Activated T-helper 17 cell treated with anti-CD3 and anti-CD28 coated beads, Interleukin-2, amount 50 U/mL, for 72 hours (primary cell): Measurements from ENCODE around the gene FBXO36. TPM values are rescaled to one million over a fixed set of nuclear protein-coding genes. Genes with fewer than 3 reads are reported as not detected.

Experiments
- ATAC-seq: fragments of 150-1000 bp; cut with Tn5 transposase; replicated peaks from 2 replicates; pipeline ENCODE4 v1.10.0; 2021; ENCODE audit warnings: mild to moderate bottlenecking, moderate library complexity
- H3K27ac Mint-ChIP-seq: one replicate; pipeline ENCODE4 v1.8.0; 2022; ENCODE audit warnings: mixed read lengths
- H3K27me3 Mint-ChIP-seq: one replicate; pipeline ENCODE4 v1.8.0; 2022; ENCODE audit warnings: mixed read lengths
- H3K36me3 Mint-ChIP-seq: one replicate; pipeline ENCODE4 v1.8.0; 2022; ENCODE audit warnings: low read depth, mild to moderate bottlenecking, mixed read lengths
- H3K4me1 Mint-ChIP-seq: one replicate; pipeline ENCODE4 v1.8.0; 2022; ENCODE audit warnings: mixed read lengths
- H3K4me3 Mint-ChIP-seq: one replicate; pipeline ENCODE4 v1.8.0; 2022; ENCODE audit warnings: mild to moderate bottlenecking, mixed read lengths
- H3K9me3 Mint-ChIP-seq: one replicate; pipeline ENCODE4 v1.8.0; 2022; ENCODE audit warnings: mixed read lengths
- total RNA-seq, 2 donors: library from RNA; stranded (reverse); gene quantifications; one replicate each; pipeline ENCODE4 v1.2.3, GENCODE V29; 2022

FBXO36 gene
- total RNA-seq, 2 donors from 2014 or later = 0.37 to 0.67 TPM

DNA sequence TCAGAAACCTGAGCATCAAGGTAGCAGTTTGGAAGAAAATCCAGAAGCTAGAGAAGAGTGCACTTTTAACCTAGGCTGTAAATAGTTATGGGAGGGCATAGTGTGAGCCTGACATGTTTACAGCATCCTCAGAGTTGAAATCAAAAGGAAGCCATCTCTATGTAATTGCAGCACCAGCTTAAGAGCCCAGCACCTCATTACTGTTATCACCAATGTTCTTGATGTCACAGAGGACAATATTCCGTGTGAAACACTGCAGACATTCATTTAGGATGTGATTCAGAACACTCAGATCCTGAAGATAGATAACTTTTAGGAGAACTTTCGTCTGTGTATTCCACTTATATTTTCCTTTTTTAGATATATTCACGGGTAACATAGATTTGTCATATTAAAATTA, 48.1 kb downstream of the FBXO36 start:
- H3K4me3 Mint-ChIP-seq = no peak overlapping the region
- no peak for ATAC-seq
- H3K27me3 Mint-ChIP-seq = no peaks in the 10 kb centered on the region
- no peaks in the 10 kb centered on the region for H3K9me3 Mint-ChIP-seq
- no peaks in the 10 kb centered on the region for H3K36me3 Mint-ChIP-seq
- H3K4me1 Mint-ChIP-seq = no peaks in the 10 kb centered on the region
- H3K27ac Mint-ChIP-seq = no peak overlapping the region

DNA sequence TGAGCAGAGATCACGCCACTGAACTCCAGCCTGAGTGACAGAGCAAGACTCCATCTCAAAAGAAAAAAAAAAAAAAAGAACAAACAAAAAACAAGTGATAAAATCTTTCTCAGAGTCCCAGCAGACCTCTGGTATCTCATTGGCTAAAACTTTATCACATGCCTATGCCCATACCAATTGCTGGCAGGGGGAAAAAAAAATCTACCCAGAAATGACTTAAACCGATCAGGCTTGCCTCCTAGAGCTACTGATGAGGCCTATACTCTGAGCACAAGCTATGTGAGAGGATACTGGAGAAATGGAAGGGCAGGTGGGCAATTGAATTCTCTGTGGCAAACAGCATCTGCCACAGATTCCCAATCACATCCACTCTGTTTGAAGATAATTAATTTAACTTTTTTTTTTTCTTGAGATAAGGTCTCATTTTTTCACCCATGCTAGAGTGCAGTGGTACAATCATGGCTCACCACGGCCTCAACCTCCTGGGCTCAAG, 49.0 kb downstream of the FBXO36 start:
- H3K27ac Mint-ChIP-seq = no peak overlapping the region
- no peak for ATAC-seq
- no peak overlapping the region for H3K4me3 Mint-ChIP-seq

DNA sequence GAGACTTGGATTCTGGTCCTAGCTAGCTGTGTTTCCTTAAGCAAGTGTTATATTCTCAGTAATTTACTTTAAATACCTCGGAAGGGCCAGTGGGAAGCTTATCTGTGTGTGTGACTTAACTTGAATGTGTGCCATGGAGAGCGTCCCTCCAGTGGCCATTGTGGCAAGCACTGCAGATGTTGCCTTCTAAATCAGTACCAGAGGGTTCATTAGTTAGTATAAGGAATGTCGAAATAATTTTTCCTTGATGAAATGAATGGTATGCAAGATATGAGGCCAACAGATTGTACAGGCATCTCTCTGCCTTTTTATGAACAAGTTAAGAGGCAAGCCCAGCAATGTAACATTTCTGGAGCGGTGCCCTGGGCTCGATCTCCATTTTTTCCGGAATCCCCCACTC, 52.0 kb downstream of the FBXO36 start:
- no peaks in the 10 kb centered on the region for H3K36me3 Mint-ChIP-seq

More for the DNA sequence above, 49.0 kb downstream of the FBXO36 start:
- H3K4me1 Mint-ChIP-seq = no peaks in the 10 kb centered on the region
- no peaks in the 10 kb centered on the region for H3K36me3 Mint-ChIP-seq
- H3K27me3 Mint-ChIP-seq = no peaks in the 10 kb centered on the region
- no peaks in the 10 kb centered on the region for H3K9me3 Mint-ChIP-seq

DNA sequence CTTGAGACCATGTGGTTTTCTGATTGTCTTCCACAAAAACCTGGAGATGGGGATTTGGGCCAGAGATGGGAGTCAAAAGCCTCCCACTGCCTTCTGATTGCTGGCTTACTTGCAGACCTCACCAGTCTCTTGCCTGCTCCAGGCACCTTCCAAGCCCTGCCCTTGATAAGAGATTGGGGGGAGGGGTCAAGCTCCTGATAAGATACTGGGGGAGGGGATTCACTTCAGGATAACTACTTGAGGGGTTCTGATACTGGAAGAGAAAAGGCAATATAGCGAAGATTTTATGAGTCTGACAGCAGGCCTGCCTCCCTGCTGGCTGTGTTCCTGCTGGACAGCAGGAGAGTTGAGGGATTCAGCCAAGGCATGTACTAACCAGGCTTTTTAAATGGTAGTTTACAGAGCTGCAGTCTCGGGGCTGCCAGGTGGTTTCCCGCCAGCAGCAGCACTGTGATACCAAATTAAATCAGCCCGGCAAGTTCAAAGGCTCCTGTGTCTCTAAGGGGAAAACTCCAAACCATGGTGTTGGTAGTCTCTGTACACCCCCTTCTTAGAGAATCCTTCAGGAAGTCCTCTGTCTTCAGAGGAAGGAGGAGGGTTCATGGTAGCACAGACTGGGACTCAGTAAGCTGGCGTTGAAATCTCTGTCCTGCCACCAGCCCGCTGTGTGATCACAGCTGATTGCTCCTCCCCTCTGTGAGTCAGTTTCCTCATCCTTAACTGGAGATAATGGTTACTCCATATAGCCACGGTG, 58.3 kb downstream of the FBXO36 start:
- Mint-ChIP-seq H3K4me3 (peak overlapping the region; percentile 56), H3K27ac (peak overlapping the region; percentile 67), H3K27me3 (no peaks in the 10 kb centered on the region), H3K4me1 (peaks cover 8% of the 10 kb centered on the region), H3K36me3 (no peaks in the 10 kb centered on the region), H3K9me3 (no peaks in the 10 kb centered on the region)
- ATAC-seq = peak; percentile 97

More for the DNA sequence above, 52.0 kb downstream of the FBXO36 start:
- Mint-ChIP-seq H3K27ac (no peak overlapping the region), H3K27me3 (no peaks in the 10 kb centered on the region), H3K4me1 (no peaks in the 10 kb centered on the region), H3K4me3 (no peak overlapping the region), H3K9me3 (no peaks in the 10 kb centered on the region)
- ATAC-seq = no peak

- ATAC-seq = no peak
- Mint-ChIP-seq H3K4me1 (no peaks in the 10 kb centered on the region), H3K9me3 (no peaks in the 10 kb centered on the region), H3K36me3 (no peaks in the 10 kb centered on the region), H3K4me3 (no peak overlapping the region), H3K27ac (no peak overlapping the region), H3K27me3 (no peaks in the 10 kb centered on the region)
Measured at GRCh38 chr2:229993236-229993635, 70.9 kb downstream of the FBXO36 start.

- no peak for ATAC-seq
- no peak overlapping the region for H3K4me3 Mint-ChIP-seq
- no peaks in the 10 kb centered on the region for H3K36me3 Mint-ChIP-seq
- H3K9me3 Mint-ChIP-seq = no peaks in the 10 kb centered on the region
- H3K27me3 Mint-ChIP-seq = no peaks in the 10 kb centered on the region
- H3K27ac Mint-ChIP-seq = no peak overlapping the region
- no peaks in the 10 kb centered on the region for H3K4me1 Mint-ChIP-seq
Measured at GRCh38 chr2:229996320-229996719, 74.0 kb downstream of the FBXO36 start.

GRCh38 chr2:229997565-229997964, 75.3 kb downstream of the FBXO36 start:
- no peaks in the 10 kb centered on the region for H3K9me3 Mint-ChIP-seq

DNA sequence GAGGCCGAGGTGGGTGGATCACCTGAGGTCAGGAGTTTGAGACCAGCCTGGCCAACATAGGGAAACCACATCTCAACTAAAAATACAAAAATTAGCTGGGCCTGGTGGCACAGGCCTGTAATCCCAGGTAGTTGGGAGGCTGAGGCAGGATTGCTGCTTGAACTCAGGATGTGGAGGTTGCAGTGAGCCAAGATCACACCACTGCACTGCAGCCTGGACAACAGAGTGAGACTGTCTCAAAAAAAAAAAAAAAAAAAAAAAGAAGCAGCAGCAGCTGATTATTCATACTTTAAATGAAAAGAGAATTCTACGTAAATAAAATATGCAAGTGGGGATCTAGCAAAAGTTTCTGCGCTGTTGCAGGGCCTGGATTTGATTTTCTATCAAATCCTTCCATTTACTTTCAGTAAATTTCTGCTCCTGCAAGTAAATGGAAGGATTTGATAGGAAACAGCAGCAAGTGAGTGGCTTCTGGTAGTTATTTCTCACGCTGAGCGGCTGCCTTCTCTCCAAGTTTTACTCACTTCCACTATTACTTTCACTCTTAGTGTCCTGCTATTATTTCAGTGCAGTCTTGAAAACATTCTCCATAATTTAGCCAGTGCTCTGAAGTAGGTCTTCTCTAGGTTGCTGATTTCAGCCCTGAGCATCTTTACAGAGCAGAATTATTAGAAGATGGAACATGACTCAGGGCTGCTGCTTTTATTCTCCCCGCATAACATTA, 78.0 kb downstream of the FBXO36 start:
- Mint-ChIP-seq H3K9me3 (no peaks in the 10 kb centered on the region), H3K4me3 (no peak overlapping the region), H3K27me3 (no peaks in the 10 kb centered on the region), H3K4me1 (no peaks in the 10 kb centered on the region), H3K36me3 (no peaks in the 10 kb centered on the region), H3K27ac (no peak overlapping the region)
- peak; percentile 76 for ATAC-seq

More at GRCh38 chr2:229997565-229997964, 75.3 kb downstream of the FBXO36 start:
- no peaks in the 10 kb centered on the region for H3K36me3 Mint-ChIP-seq
- no peak for ATAC-seq
- H3K4me3 Mint-ChIP-seq = no peak overlapping the region
- no peaks in the 10 kb centered on the region for H3K4me1 Mint-ChIP-seq
- H3K27ac Mint-ChIP-seq = no peak overlapping the region
- H3K27me3 Mint-ChIP-seq = no peaks in the 10 kb centered on the region

- Mint-ChIP-seq H3K9me3 (no peaks in the 10 kb centered on the region), H3K27me3 (no peaks in the 10 kb centered on the region), H3K4me3 (no peak overlapping the region), H3K27ac (no peak overlapping the region), H3K4me1 (no peaks in the 10 kb centered on the region), H3K36me3 (no peaks in the 10 kb centered on the region)
- ATAC-seq = peak; percentile 40
Measured at GRCh38 chr2:230007931-230008707, 85.8 kb downstream of the FBXO36 start.

- no peak overlapping the region for H3K4me3 Mint-ChIP-seq
- H3K27me3 Mint-ChIP-seq = no peaks in the 10 kb centered on the region
- no peak for ATAC-seq
- H3K9me3 Mint-ChIP-seq = no peaks in the 10 kb centered on the region
- no peaks in the 10 kb centered on the region for H3K36me3 Mint-ChIP-seq
- H3K27ac Mint-ChIP-seq = no peak overlapping the region
- no peaks in the 10 kb centered on the region for H3K4me1 Mint-ChIP-seq
Measured at GRCh38 chr2:230008708-230009066, 86.4 kb downstream of the FBXO36 start.

DNA sequence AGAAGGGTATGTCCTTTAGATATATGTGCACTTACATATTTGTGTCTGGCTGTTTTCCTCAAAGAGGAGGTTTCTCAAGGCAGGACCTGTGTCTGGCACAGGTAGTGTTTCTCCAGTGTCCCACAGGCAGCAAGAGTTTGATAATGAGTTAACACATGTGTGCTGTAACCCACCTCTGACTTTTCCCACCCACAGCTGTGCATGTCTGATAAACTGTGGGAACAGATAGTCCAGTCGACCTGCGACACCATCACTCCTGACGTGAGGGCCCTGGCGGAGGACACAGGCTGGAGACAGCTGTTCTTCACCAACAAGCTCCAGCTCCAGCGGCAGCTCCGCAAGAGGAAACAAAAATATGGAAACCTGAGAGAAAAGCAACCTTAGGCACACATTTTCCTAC, 88.2 kb downstream of the FBXO36 start:
- no peak overlapping the region for H3K4me3 Mint-ChIP-seq
- H3K27ac Mint-ChIP-seq = no peak overlapping the region
- ATAC-seq = no peak
- no peaks in the 10 kb centered on the region for H3K9me3 Mint-ChIP-seq
- no peaks in the 10 kb centered on the region for H3K36me3 Mint-ChIP-seq
- no peaks in the 10 kb centered on the region for H3K27me3 Mint-ChIP-seq
- no peaks in the 10 kb centered on the region for H3K4me1 Mint-ChIP-seq

DNA sequence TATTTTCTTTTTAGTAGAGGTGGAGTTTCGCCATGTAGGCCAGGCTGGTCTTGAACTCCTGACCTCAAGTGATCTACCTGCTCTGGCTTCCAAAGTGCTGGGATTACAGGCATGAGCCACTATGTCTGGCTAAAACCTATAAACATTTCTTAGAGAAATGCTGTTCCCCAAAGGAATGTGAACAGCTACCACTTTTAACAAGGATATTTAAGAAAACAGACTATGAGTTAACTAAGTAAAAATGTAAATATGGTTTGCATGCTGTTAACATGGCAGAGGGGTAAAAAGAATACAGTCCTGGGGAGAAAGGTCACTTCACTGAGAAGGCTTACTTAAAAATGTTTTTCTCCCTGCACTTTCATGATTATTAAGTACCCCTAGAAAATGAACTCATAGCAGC, 89.3 kb downstream of the FBXO36 start:
- Mint-ChIP-seq H3K9me3 (no peaks in the 10 kb centered on the region), H3K27ac (no peak overlapping the region), H3K36me3 (no peaks in the 10 kb centered on the region), H3K27me3 (no peaks in the 10 kb centered on the region), H3K4me3 (no peak overlapping the region), H3K4me1 (no peaks in the 10 kb centered on the region)
- no peak for ATAC-seq

- Mint-ChIP-seq H3K36me3 (no peaks in the 10 kb centered on the region), H3K4me3 (no peak overlapping the region), H3K27ac (no peak overlapping the region), H3K27me3 (no peaks in the 10 kb centered on the region), H3K4me1 (no peaks in the 10 kb centered on the region), H3K9me3 (no peaks in the 10 kb centered on the region)
- ATAC-seq = no peak
Measured at GRCh38 chr2:230012267-230012884, 90.1 kb downstream of the FBXO36 start.

GRCh38 chr2:230016844-230017243, 94.5 kb downstream of the FBXO36 start:
- Mint-ChIP-seq H3K27ac (no peak overlapping the region), H3K36me3 (no peaks in the 10 kb centered on the region), H3K4me1 (no peaks in the 10 kb centered on the region), H3K9me3 (no peaks in the 10 kb centered on the region), H3K4me3 (no peak overlapping the region), H3K27me3 (no peaks in the 10 kb centered on the region)
- ATAC-seq = no peak
